ENCODE results near the gene FERMT2.

Gene FERMT2

GRCh38 chr14:52861403-52861802, 89.4 kb downstream of the FERMT2 start:
- no peak for DNase-seq

DNA sequence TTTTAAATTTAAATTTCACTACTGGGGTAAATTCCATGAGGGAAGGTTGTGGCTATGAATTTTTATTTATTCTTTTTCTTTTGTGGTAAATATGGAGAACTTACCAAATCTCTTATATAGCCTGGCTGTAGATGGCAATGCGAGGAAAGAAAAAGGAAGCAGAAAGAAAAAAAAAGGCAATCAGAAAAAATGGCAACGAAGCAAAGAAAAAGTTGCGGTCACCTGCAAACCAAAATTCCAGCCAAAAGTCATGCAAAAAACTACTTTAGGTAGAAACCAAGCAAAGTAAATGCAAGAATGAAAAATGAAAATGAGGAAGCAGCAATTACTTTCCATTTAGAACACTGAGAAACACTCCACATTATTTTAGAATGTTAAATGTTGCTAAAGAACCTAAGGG, 89.9 kb downstream of the FERMT2 start:
- no peak for DNase-seq

DNA sequence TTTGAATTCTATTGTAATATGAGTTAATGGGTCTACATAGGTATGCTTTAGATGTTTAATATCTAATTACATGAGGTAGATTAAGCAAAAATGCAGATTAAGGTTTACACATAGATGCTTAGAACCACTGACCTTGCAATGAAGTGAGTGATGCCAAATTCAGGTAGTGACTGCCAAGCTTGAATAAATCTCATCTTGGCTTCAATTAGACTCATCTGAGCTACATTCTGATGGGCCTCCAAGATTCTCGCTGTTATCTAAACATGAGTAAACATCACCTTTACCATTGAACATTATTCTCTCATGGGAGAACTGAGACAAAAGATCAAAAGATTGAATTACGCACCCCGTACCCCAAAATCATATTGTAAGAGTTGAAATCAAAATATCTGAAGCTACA, 90.6 kb downstream of the FERMT2 start:
- DNase-seq: no peak

DNA sequence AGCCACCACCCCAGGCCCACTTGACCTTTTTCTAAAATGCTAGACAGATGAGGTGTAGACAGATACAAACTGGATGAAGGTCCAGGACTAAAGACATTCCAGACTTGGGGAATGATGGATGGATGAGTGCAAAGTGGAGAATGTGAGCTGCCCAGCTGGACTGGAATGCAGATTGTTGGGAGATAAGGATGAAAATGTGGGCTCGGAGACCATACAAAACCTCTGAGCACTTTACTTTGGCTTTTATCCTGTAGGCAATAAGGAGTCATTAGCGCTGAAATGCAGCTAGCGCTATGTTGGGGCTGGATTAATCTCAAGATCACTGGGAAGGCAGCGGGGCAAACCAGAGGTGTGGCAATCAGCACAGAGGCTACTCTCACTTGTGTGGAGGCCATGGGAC, 94.7 kb downstream of the FERMT2 start:
- DNase-seq: no peak

DNA sequence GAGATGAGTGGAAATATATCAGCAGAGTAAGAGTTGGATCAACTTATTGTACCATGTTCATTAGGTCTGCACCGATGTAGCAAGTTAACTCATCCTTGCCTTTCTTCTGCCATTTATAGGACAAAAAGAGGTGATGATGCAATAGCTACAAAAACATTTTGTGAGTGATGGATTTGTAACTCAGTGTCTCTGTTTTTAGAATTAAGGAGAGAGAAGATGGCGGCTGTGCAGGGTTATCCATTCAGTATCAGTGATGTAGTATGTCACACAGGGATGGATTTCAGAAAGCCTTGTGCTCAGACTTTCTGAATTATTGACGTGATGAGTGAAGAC, 97.4 kb downstream of the FERMT2 start:
- no peak for DNase-seq

GRCh38 chr14:52852810-52853521, 97.9 kb downstream of the FERMT2 start:
- no peak for DNase-seq

GRCh38 chr14:52850451-52850909, 100.4 kb downstream of the FERMT2 start:
- no peak for DNase-seq

- DNase-seq: no peak
Observed at GRCh38 chr14:52848626-52849025, 102.2 kb downstream of the FERMT2 start.

DNA sequence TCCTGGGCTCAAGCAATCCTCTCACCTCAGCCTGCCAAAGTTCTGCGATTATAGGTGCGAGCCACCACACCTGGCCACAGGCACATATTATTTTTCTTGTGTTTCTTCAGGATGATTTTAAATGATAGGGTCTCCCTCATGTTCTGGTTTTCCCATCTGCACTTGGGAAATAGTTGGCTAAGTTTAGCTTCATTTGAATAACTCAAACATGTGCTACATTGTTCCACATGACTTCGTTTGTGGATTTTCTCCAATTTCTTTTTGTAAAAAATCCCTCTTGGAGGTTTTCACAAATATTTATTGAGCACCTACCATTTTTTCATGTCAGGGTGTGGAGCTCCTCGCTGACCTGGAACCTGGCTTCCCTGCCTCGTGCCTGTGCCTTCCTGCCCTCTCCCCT, 104.3 kb downstream of the FERMT2 start:
- no peak for DNase-seq

- no peak for DNase-seq
Observed at GRCh38 chr14:52845081-52845480, 105.8 kb downstream of the FERMT2 start.

DNA sequence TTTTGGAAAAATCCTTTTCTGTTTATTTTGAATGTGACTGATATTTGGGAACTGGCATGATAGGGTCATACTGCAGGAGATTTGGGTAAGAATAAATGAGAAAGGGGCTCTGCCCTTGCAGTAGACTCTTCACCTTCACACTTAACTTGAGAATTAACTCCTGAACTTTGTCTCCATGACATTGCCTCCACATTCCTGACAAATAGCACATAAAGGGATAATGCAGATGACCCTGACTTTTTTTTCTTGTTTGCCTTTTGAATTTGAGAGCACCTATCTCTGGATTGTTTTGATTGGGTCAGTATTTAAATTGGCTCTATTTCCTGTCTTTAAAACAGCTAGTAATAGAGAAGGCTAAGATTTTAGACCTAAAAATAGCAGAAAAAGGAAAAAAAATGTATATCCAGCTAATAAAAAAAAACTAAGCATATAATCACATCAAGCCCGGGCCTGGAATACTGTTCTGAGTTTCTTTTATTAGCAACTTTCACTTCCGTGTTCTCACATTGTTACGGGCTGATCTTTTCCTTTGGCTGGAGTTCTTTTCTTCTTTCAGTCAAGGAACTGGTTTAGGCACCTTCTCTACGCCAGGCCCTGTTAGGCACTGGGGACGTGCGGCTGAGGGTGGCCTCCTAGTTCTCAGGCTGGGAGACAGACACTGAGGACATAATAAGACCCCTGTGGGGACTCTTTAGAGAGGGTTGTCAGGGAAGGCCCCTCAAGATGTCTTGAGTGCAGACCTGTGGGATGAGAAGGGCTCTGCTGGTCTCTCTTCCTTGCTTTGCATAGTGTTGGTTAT, 106.4 kb downstream of the FERMT2 start:
- DNase-seq: no peak

- no peak for DNase-seq
Observed at GRCh38 chr14:52840877-52841276, 110.0 kb downstream of the FERMT2 start.

DNA sequence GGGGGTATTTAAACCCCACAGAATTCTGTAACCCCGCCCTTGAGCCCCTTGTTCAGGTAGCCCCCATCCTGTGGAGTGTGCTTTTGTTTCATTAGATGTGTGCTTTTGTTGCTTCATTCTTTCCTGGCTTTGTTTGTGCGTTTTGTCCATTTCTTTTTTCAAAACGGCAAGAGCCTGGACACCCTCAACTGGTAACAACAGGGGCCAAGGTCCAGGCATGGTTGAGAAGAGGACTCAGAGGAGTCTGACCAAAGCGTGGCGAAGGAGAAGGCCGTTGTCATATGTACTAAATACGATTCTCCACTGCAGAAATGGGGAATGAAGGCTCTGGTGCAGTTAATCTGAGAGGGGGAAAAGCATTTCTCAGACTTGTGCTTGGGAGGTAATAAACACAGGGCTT, 113.4 kb downstream of the FERMT2 start:
- DNase-seq: no peak

DNA sequence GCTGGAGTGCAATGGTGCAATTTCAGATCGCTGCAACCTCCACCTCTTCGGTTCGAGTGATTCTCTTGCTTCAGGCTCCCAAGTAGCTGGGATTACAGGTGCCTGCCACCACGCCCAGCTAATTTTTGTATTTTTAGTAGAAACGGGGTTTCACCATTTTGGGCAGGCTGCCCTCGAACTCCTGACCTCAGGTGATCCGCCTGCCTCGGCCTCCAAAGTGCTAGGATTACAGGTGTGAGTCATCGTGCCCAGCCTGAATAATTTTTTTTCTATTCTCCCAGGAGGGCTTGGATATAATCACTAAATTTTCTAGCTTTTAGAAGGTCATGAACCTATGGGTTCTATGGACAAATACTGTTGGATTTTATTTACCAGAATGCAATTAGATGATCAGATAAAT, 114.8 kb downstream of the FERMT2 start:
- no peak for DNase-seq

GRCh38 chr14:52835122-52835903, 115.5 kb downstream of the FERMT2 start:
- DNase-seq: no peak

GRCh38 chr14:52834440-52834842, 116.4 kb downstream of the FERMT2 start:
- DNase-seq: no peak

- DNase-seq: no peak
Observed at GRCh38 chr14:52833891-52834290, 117.0 kb downstream of the FERMT2 start.

DNA sequence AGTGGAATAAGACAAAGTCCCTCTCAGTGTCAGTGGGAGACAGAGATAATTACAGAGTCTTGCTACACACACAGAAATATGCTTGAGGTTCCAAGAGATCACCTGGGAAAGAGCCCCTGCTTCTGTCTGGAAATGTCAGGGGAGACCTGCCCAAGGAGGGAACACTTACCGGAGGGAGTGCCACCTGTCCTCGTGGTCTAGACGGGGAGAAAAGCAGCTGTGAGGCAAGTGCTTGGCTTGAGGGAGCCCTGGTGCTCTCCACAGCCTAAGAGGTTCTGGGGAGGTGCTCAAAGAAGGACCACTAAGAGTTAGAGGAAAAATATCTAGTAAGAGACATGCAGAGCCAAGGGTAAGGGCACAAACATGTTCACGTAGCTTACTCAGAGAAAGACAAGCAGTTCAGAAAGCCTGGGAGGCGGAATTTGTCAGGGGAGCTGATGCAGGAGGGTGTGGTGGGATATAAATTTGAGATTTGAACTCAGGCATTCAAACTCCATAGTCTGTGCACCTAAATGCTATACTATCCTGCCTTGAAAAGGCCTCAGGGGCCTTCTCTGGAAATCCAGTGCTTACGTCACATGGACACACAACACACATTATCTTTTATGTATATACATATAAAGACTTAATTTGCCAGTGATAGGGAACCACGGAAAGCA, 121.2 kb downstream of the FERMT2 start:
- no peak for DNase-seq

DNA sequence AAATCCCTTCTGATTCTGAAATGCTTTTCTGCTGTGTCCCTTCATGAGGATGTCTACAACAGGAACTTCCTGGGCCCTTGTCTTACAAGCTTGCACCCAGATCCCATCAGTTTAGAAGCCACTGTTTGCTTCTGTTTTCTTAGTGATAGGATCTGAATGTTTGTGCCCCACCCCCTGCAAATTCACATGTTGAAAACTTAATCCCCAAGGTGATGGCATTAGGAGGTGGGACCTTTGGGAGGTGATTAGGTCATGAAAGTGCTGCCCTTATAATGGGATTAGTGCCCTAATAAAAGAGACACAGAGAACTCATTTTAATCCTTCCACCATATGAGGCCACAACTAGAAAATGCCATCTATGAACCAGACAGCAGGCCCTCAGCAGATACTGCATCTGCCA, 123.4 kb downstream of the FERMT2 start:
- DNase-seq: no peak

DNA sequence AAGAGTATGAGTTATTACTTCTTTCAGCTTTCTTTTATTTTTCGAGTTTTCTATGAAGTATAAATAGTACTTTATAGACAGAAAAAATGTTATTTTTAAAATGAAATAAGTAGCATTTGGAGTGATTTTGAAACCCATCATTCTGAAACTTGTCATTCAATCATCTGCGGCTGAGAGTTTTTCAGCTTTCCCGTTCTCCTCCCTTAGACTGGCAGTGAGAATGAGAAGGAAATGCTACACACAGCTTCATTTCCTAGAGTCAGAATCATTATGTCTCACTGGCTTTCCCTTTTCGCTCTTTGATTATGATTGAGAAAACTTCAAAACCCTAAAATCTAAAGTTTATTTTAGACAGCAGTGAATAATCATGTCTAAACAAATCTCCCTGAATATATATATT, 125.8 kb downstream of the FERMT2 start:
- no peak for DNase-seq

DNA sequence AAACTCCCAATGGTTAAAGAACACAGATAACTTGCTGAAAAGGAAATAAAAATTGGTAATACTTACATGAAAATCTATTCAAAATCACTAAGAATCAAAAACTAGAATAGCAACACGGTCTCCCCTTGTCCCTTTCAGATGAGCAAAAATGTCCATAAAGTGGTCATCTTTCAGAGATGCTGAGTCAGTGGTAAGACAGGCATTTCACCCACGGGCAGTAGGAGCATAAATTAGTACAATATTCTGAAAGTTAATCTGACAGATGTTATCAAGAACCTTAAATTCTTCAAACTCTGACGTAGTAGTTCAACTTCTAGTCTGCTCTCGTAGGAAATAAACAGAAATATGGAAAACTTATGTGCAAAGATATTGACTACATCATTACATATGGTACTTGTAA, 126.4 kb downstream of the FERMT2 start:
- no peak for DNase-seq

GRCh38 chr14:52821805-52822250, 129.0 kb downstream of the FERMT2 start:
- no peak for DNase-seq

GRCh38 chr14:52808101-52808500, 142.7 kb downstream of the FERMT2 start:
- no peak for DNase-seq

Measured in stimulated activated CD4-positive, alpha-beta T cell treated with anti-CD3 and anti-CD28 coated beads, Interleukin-4, amount 100 ng/mL, for 24 hours (primary cell).